ENCODE measurements around the gene RPL3. TPM values are rescaled to one million over a fixed set of nuclear protein-coding genes. Genes with fewer than 3 reads are reported as not detected.
"Not testable (repeated sequence)": the region's sequence is repeated elsewhere in the genome, so short reads cannot be mapped to it uniquely, and the experiment has no call there.

Gene RPL3
- total RNA-seq, 1 experiment from 2014 or later: 1,117 TPM

- intact Hi-C loops (cut with micrococcal nuclease; ENCODE audit: unreplicated experiment): no loop called here
- H3K4me3 ChIP-seq (ENCODE audit: low read depth, low read length, poor library complexity, severe bottlenecking): no peak overlapping the region
- no peaks in the 10 kb centered on the region for H3K27me3 ChIP-seq (replicated peaks; ENCODE audit: insufficient read depth, low read depth, low read length, poor library complexity)
- ChIA-PET CTCF (no interaction called here), POLR2A (ENCODE audit: low non-redundant PET) (no interaction called here)
- H3K4me1 ChIP-seq (ENCODE audit: insufficient read depth, low read length, poor library complexity, severe bottlenecking): peaks cover 5% of the 10 kb centered on the region
- no peaks in the 10 kb centered on the region for H3K9me3 ChIP-seq (ENCODE audit: low read depth, low read length, poor library complexity, severe bottlenecking)
- TF ChIP-seq EZH2 (IDR thresholded peaks at IDR 0.05; ENCODE audit: borderline replicate concordance, low read depth, low read length, poor library complexity, severe bottlenecking) (no peak), CTCF (conservative IDR thresholded peaks at IDR 0.05; ENCODE audit: low read depth, low read length) (no peak)
- no TSS peak for BruUV-seq (replicated peaks)
- H3K36me3 ChIP-seq (ENCODE audit: insufficient read depth, low read length, poor library complexity, severe bottlenecking): no peaks in the 10 kb centered on the region
- no peak overlapping the region for H3K27ac ChIP-seq (ENCODE audit: low read depth, low read length, poor library complexity, severe bottlenecking)
- no peak for DNase-seq (ENCODE audit: low spot score)
These were observed 40.3 kb upstream of the RPL3 start for GRCh38 chr22:39359659-39360195.

- H3K4me3 ChIP-seq (ENCODE audit: low read depth, low read length, poor library complexity, severe bottlenecking); intact Hi-C loops (cut with micrococcal nuclease; ENCODE audit: unreplicated experiment); H3K36me3 ChIP-seq (ENCODE audit: insufficient read depth, low read length, poor library complexity, severe bottlenecking); CTCF ChIA-PET; H3K4me1 ChIP-seq (ENCODE audit: insufficient read depth, low read length, poor library complexity, severe bottlenecking); BruUV-seq (replicated peaks); DNase-seq (ENCODE audit: low spot score); H3K27ac ChIP-seq (ENCODE audit: low read depth, low read length, poor library complexity, severe bottlenecking); H3K9me3 ChIP-seq (ENCODE audit: low read depth, low read length, poor library complexity, severe bottlenecking); H3K27me3 ChIP-seq (replicated peaks; ENCODE audit: insufficient read depth, low read depth, low read length, poor library complexity); POLR2A ChIA-PET (ENCODE audit: low non-redundant PET): not testable (repeated sequence)
These were observed 38.8 kb upstream of the RPL3 start for GRCh38 chr22:39358197-39358596.

- BruUV-seq (replicated peaks); POLR2A ChIA-PET (ENCODE audit: low non-redundant PET): not testable (repeated sequence)
These were observed 38.0 kb upstream of the RPL3 start for GRCh38 chr22:39357110-39358108.

GRCh38 chr22:39356464-39356863 lies 37.0 kb upstream of the RPL3 start:
- Histone ChIP-seq H3K4me3 (ENCODE audit: low read depth, low read length, poor library complexity, severe bottlenecking) (no peak overlapping the region), H3K4me1 (ENCODE audit: insufficient read depth, low read length, poor library complexity, severe bottlenecking) (peaks cover 5% of the 10 kb centered on the region), H3K36me3 (ENCODE audit: insufficient read depth, low read length, poor library complexity, severe bottlenecking) (no peaks in the 10 kb centered on the region), H3K27ac (ENCODE audit: low read depth, low read length, poor library complexity, severe bottlenecking) (no peak overlapping the region), H3K27me3 (replicated peaks; ENCODE audit: insufficient read depth, low read depth, low read length, poor library complexity) (no peaks in the 10 kb centered on the region), H3K9me3 (ENCODE audit: low read depth, low read length, poor library complexity, severe bottlenecking) (no peaks in the 10 kb centered on the region)
- BruUV-seq (replicated peaks): no TSS peak
- ChIA-PET CTCF (no interaction called here), POLR2A (ENCODE audit: low non-redundant PET) (no interaction called here)
- DNase-seq (ENCODE audit: low spot score): no peak
- TF ChIP-seq CTCF (conservative IDR thresholded peaks at IDR 0.05; ENCODE audit: low read depth, low read length): no peak
- TF ChIP-seq EZH2 (IDR thresholded peaks at IDR 0.05; ENCODE audit: borderline replicate concordance, low read depth, low read length, poor library complexity, severe bottlenecking): no peak
- intact Hi-C loops (cut with micrococcal nuclease; ENCODE audit: unreplicated experiment): no loop called here

More at GRCh38 chr22:39357110-39358108, 38.0 kb upstream of the RPL3 start:
- H3K4me3 ChIP-seq (ENCODE audit: low read depth, low read length, poor library complexity, severe bottlenecking); H3K36me3 ChIP-seq (ENCODE audit: insufficient read depth, low read length, poor library complexity, severe bottlenecking); H3K27ac ChIP-seq (ENCODE audit: low read depth, low read length, poor library complexity, severe bottlenecking); H3K4me1 ChIP-seq (ENCODE audit: insufficient read depth, low read length, poor library complexity, severe bottlenecking); DNase-seq (ENCODE audit: low spot score); H3K9me3 ChIP-seq (ENCODE audit: low read depth, low read length, poor library complexity, severe bottlenecking); CTCF ChIA-PET; H3K27me3 ChIP-seq (replicated peaks; ENCODE audit: insufficient read depth, low read depth, low read length, poor library complexity); intact Hi-C loops (cut with micrococcal nuclease; ENCODE audit: unreplicated experiment): not testable (repeated sequence)

GRCh38 chr22:39355805-39356204 lies 36.4 kb upstream of the RPL3 start:
- H3K4me3 ChIP-seq (ENCODE audit: low read depth, low read length, poor library complexity, severe bottlenecking); intact Hi-C loops (cut with micrococcal nuclease; ENCODE audit: unreplicated experiment); DNase-seq (ENCODE audit: low spot score); H3K27ac ChIP-seq (ENCODE audit: low read depth, low read length, poor library complexity, severe bottlenecking); H3K36me3 ChIP-seq (ENCODE audit: insufficient read depth, low read length, poor library complexity, severe bottlenecking); H3K27me3 ChIP-seq (replicated peaks; ENCODE audit: insufficient read depth, low read depth, low read length, poor library complexity); H3K9me3 ChIP-seq (ENCODE audit: low read depth, low read length, poor library complexity, severe bottlenecking); BruUV-seq (replicated peaks); CTCF ChIA-PET; POLR2A ChIA-PET (ENCODE audit: low non-redundant PET): not testable (repeated sequence)
- peaks cover 12% of the 10 kb centered on the region for H3K4me1 ChIP-seq (ENCODE audit: insufficient read depth, low read length, poor library complexity, severe bottlenecking)

All from A673 (cell line).